GM18951 (cell line): ENCODE results near the gene TRMU.

Experiments used
- POLR2A ChIP-seq: IDR thresholded peaks from 4 replicates; pipeline ENCODE4 v1.6.1; 2011; ENCODE audit warnings: mild to moderate bottlenecking; ENCODE audit not compliant: insufficient read length, insufficient read depth; ENCODE audit errors: extremely low read depth
- in situ Hi-C: fragments of 300-500 bp; cut with MboI; formaldehyde crosslinking; loops from one replicate; pipeline ENCODE4 v1.12.0; 2022; ENCODE audit warnings: low sequenced_read_pairs, mixed read lengths, inconsistent platforms; ENCODE audit not compliant: unreplicated experiment

TRMU gene

GRCh38 chr22:46351767-46352166 is 16.3 kb downstream of the TRMU start:
- in situ Hi-C loops = no loop called here
- TF ChIP-seq POLR2A = no peak

- in situ Hi-C loops = no loop called here
- TF ChIP-seq POLR2A = no peak
These were observed 16.8 kb downstream of the TRMU start for GRCh38 chr22:46352276-46352675.

DNA sequence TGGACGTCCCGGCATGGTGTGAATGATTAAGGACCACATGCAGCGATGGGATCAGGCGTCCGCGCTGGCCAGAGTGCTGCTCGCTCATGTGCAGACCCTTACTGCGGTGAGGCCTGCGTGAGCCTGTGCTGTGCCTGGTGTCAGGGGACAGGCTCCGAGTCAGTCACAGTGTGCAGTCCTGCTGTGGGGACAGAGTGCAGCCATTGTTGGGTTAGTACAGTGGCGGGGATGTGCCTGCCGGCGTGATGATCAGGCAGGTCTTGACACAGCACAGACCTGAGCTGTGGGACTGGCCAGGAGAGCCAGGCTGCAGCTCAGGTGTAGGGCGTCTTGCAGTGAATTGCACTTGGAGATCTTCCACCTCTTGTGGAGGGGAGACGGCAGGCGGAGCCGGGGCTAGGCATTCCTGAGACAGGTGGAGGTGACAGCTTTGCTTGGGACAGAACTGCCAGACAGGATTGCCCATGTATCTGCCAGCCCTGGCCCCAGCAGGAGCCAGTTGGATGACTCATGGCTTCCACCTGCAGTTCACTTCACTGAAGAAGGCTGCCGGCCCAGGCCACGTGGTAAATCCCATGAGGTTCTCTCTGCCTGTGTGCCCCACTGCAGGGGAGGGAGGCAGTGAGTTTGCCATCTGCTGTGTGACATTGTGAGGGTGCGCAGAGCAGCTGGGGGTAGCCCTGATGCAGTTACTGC is 17.3 kb downstream of the TRMU start:
- TF ChIP-seq POLR2A = no peak
- in situ Hi-C loops = no loop called here

DNA sequence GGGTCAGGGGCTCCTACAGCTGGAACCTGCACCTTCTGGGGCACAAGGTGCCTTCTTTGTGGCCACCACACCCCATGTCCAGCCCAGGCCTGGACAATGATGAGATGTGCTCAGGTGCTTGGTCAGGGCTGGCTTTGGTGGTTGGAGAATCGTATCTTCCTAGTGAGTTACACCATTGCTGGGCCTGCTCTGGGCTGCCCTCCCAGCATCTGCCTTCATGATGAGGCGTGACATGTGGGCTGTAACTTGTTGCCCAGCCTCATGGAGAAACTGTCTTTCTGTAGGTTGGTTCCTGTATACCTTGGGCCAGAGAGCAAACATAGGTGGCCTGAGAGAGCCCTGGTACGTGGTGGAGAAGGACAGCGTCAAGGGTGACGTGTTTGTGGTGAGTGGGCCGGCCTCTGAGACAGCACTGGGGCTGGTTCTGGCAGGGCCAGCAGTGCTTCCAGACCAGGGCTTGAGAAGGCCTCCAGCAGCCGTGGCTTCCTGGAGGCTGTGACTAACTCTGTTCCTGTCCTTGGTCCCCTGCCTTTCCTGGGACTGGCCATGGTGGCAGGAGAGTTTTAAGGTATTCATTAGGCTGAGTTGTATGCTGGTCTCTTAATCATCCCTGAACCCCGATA is 18.1 kb downstream of the TRMU start:
- no peak for TF ChIP-seq POLR2A
- in situ Hi-C loops = no loop called here

DNA sequence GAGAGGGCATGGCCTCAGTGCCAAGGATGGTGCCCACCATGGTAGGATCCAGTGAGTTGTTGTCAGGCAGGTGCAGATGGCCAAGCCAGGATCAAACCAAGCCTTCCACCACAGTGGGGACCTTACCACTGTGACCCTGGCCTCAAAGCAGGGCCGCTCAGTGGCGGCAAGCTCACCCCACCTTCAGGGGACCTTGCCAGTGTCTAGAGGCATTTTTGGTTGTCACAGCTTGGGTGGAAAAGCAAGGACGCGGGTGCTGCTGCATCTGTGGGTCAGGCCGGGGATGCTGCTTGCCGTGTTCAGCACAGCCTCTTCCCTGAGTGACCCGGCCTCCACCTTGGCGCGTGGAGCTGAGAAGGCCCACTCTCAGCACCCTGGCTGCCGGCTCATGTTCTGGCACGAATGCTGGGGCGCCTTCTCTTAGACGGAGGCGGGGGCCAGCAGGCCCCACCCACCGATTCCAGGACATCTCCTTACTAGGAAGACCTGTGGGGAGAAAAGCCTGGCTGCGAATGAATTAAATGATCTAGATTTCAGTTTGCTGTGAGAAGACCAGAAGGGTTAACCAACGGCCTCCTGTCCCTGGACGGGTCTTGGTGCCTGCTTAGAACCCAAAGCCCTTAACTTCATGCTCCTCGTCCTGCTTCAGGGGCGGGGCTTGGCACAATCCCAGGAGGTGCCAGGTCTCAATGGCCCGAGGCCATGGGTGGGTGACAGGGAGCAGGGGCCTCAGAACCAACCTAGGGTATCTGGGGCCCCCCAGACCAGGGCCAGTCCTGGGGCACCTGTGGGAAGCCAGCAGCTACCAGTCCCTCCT is 18.9 kb downstream of the TRMU start:
- TF ChIP-seq POLR2A = no peak
- in situ Hi-C loops = no loop called here

DNA sequence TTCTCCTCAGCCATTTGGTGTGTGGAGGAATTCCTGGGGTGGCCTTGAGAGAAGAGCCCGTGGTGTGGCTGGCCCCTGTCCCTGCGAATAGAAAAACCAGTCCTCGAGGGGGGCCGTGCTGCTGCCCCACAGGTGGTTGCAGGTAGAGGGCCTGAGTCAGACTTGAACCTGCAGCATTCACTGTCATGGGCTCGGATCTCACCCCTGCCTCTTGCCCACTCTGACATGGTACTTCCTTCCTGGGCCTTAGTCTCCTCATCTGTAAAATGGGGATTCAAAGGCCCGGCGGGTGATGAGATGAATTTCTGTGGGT is 19.4 kb downstream of the TRMU start:
- in situ Hi-C loops = no loop called here

GRCh38 chr22:46355369-46355995 is 20.0 kb downstream of the TRMU start:
- in situ Hi-C loops = no loop called here
- no peak for TF ChIP-seq POLR2A

More for the DNA sequence above, 19.4 kb downstream of the TRMU start:
- TF ChIP-seq POLR2A = no peak

- in situ Hi-C loops = no loop called here
- TF ChIP-seq POLR2A = no peak
These were observed 20.5 kb downstream of the TRMU start for GRCh38 chr22:46355996-46356471.

DNA sequence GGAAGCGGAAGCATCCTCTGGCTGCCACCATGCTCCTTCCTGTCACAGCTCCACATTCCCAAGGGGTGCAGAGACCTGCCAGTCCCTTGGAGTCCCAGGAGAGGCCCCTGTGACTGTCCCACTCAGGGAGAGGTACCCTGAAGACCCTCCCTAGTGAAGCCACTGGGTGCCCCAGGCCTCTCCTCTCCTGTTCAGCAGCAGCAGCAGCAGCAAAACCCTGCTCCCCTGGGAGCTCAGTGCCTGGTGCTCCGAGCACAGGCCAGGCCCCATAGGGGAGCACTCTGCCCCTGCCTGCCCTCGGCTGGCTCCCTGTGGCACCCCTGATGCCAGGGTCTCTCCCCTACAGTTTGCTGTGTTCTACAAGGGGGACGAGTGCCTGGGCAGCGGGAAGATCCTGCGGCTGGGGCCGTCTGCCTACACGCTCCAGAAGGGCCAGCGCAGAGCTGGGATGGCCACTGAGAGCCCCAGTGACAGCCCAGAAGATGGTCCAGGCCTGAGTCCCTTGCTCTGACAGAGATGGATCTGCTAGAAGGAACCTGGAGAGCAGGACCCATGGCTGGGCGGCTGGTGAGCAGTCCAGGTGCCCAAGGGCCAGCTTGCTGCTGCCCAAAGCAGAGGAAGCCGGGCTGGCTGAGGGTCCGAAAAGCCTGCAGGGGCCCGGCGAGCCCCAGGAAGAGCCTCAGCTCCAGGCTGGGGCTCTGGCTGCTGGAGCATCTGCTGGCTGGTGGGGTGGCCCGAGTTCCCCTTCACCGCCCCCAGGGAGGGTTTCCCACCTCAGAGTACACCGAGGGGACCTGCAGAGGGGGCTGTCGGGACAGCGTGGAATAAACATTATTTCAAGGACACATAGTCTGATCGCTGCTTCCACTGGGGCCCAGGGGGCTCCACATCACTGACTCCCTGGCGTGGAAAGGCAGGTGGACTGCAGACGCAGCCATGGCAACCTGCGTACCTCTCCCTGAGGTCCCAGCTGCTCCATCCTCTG is 21.3 kb downstream of the TRMU start:
- TF ChIP-seq POLR2A = no peak
- in situ Hi-C loops = no loop called here

- in situ Hi-C loops = no loop called here
- TF ChIP-seq POLR2A = no peak
These were observed 22.4 kb downstream of the TRMU start for GRCh38 chr22:46357711-46358520.

GRCh38 chr22:46358766-46359165 is 23.3 kb downstream of the TRMU start:
- TF ChIP-seq POLR2A = no peak
- in situ Hi-C loops = no loop called here
